GM23338 (cell line): ENCODE measurements around the gene RIMS4. TPM values are rescaled to one million over a fixed set of nuclear protein-coding genes. Genes with fewer than 3 reads are reported as not detected.

Experiments
- ATAC-seq: fragments of 200-7000 bp; cut with Tn5 transposase; 3 replicates; pipeline ENCODE4 v1.9.1; 2020
- DNase-seq: peaks from one replicate; pipeline ENCODE4 v3.0.0-alpha.2; 2015; ENCODE audit warnings: low spot score
- H2AFZ ChIP-seq: fragments of 200-600 bp; sonication (generic); 2 replicates; pipeline ENCODE4 v1.8.0; 2016; ENCODE audit warnings: antibody characterized with exemption, mild to moderate bottlenecking, moderate library complexity
- H3F3A ChIP-seq: fragments of 200-600 bp; sonication (generic); replicated peaks from 2 replicates; pipeline ENCODE4 v1.8.0; 2017; ENCODE audit warnings: antibody characterized with exemption, mixed run types, low read depth
- H3K27ac ChIP-seq: fragments of 200-600 bp; sonication (generic); 2 replicates; pipeline ENCODE4 v1.6.1; 2016; ENCODE audit warnings: low read depth
- H3K27me3 ChIP-seq: fragments of 200-600 bp; sonication (generic); 2 replicates; pipeline ENCODE4 v1.8.0; 2016; ENCODE audit warnings: mild to moderate bottlenecking, mixed run types, moderate library complexity; ENCODE audit not compliant: insufficient read depth
- H3K36me3 ChIP-seq: fragments of 200-600 bp; sonication (generic); 2 replicates; pipeline ENCODE4 v1.8.0; 2016; ENCODE audit warnings: mild to moderate bottlenecking; ENCODE audit not compliant: insufficient read depth
- H3K4me1 ChIP-seq: fragments of 200-600 bp; sonication (generic); 2 replicates; pipeline ENCODE4 v1.8.0; 2016; ENCODE audit warnings: mild to moderate bottlenecking, moderate library complexity; ENCODE audit not compliant: insufficient read depth
- H3K4me2 ChIP-seq: fragments of 200-600 bp; sonication (generic); 2 replicates; pipeline ENCODE4 v1.7.1; 2017; ENCODE audit warnings: mixed run types
- H3K4me3 ChIP-seq: fragments of 200-600 bp; sonication (generic); 2 replicates; pipeline ENCODE4 v1.6.1; 2016; ENCODE audit warnings: mixed run types
- H3K79me2 ChIP-seq: fragments of 200-600 bp; sonication (generic); replicated peaks from 2 replicates; pipeline ENCODE4 v1.8.0; 2017; ENCODE audit warnings: mild to moderate bottlenecking; ENCODE audit not compliant: insufficient read depth
- H3K9me2 ChIP-seq: fragments of 200-600 bp; sonication (generic); 2 replicates; pipeline ENCODE4 v1.8.0; 2017; ENCODE audit not compliant: insufficient read depth
- H4K20me1 ChIP-seq: fragments of 200-600 bp; sonication (generic); replicated peaks from 2 replicates; pipeline ENCODE4 v1.8.0; 2017; ENCODE audit warnings: mild to moderate bottlenecking; ENCODE audit not compliant: insufficient read depth
- H3K27ac Mint-ChIP-seq: 2 replicates; pipeline ENCODE4 v1.8.0; 2020; ENCODE audit warnings: inconsistent platforms, mild to moderate bottlenecking, moderate library complexity, mixed read lengths
- H3K27me3 Mint-ChIP-seq: 3 replicates; pipeline ENCODE4 v1.8.0; 2022; ENCODE audit warnings: low read depth, mild to moderate bottlenecking, moderate library complexity, mixed read lengths, inconsistent platforms; ENCODE audit not compliant: insufficient read depth, poor library complexity
- H3K36me3 Mint-ChIP-seq: 3 replicates; pipeline ENCODE4 v1.8.0; 2021; ENCODE audit warnings: low read depth, mild to moderate bottlenecking, inconsistent platforms, moderate library complexity, mixed read lengths
- H3K4me1 Mint-ChIP-seq: 3 replicates; pipeline ENCODE4 v1.8.0; 2020; ENCODE audit warnings: mild to moderate bottlenecking, inconsistent platforms, mixed read lengths
- H3K4me3 Mint-ChIP-seq: 3 replicates; pipeline ENCODE4 v1.8.0; 2021; ENCODE audit warnings: moderate library complexity, mild to moderate bottlenecking, inconsistent platforms, mixed read lengths
- H3K9me3 Mint-ChIP-seq: 3 replicates; pipeline ENCODE4 v1.8.0; 2020; ENCODE audit warnings: moderate library complexity, mild to moderate bottlenecking, inconsistent platforms, mixed read lengths
- CREB1 ChIP-seq: fragments of 250-450 bp; sonication (Bioruptor Pico); IDR thresholded peaks from 2 replicates; pipeline ENCODE4 v1.5.0; 2020; ENCODE audit warnings: low read depth, mild to moderate bottlenecking, moderate library complexity
- ETS1 ChIP-seq: IDR thresholded peaks from 2 replicates; pipeline ENCODE4 v1.6.1; 2016; ENCODE audit warnings: antibody characterized with exemption
- EZH2 ChIP-seq: fragments of 200-600 bp; sonication (generic); IDR thresholded peaks from one replicate; pipeline ENCODE4 v1.8.0; 2017; ENCODE audit warnings: antibody characterized with exemption, mild to moderate bottlenecking, low read depth; ENCODE audit not compliant: unreplicated experiment
- EZH2phosphoT487 ChIP-seq: fragments of 200-600 bp; sonication (generic); IDR thresholded peaks from one replicate; pipeline ENCODE4 v1.8.1; 2018; ENCODE audit warnings: antibody characterized with exemption; ENCODE audit not compliant: unreplicated experiment
- JUNB ChIP-seq: IDR thresholded peaks from one replicate; pipeline ENCODE4 v1.6.1; 2016; ENCODE audit warnings: antibody characterized with exemption; ENCODE audit not compliant: unreplicated experiment
- NANOG ChIP-seq: IDR thresholded peaks from 2 replicates; pipeline ENCODE4 v1.6.1; 2016; ENCODE audit warnings: antibody characterized with exemption, borderline replicate concordance
- POLR2AphosphoS5 ChIP-seq: IDR thresholded peaks from 2 replicates; pipeline ENCODE4 v1.6.1; 2016; ENCODE audit warnings: antibody characterized with exemption, low read depth
- REST ChIP-seq: IDR thresholded peaks from one replicate; pipeline ENCODE4 v1.6.1; 2018; ENCODE audit warnings: antibody characterized with exemption; ENCODE audit not compliant: unreplicated experiment
- STAT1 ChIP-seq: IDR thresholded peaks from one replicate; pipeline ENCODE4 v1.6.1; 2016; ENCODE audit warnings: antibody characterized with exemption; ENCODE audit not compliant: unreplicated experiment
- ZNF114 ChIP-seq: fragments of 250-450 bp; sonication (Bioruptor Pico); IDR thresholded peaks from 2 replicates; pipeline ENCODE4 v1.5.0; 2020; ENCODE audit warnings: mild to moderate bottlenecking, moderate library complexity
- ZNF331 ChIP-seq: fragments of 250-450 bp; sonication (Bioruptor Pico); IDR thresholded peaks from 2 replicates; pipeline ENCODE4 v1.5.0; 2020; ENCODE audit warnings: low read depth, mild to moderate bottlenecking, moderate library complexity
- ZNF462 ChIP-seq: fragments of 250-450 bp; sonication (Bioruptor Pico); IDR thresholded peaks from 2 replicates; pipeline ENCODE4 v1.5.0; 2020; ENCODE audit warnings: mild to moderate bottlenecking, moderate library complexity
- polyA plus RNA-seq: library from polyadenylated mRNA; unstranded; fragments of >200 nt; fragmentation: Nextera tagmentation; extraction: Ambion mirVana; gene quantifications from 2 replicates; pipeline ENCODE4 v1.2.1, GENCODE V29; 2016
- total RNA-seq: library from RNA; depleted of rRNA; stranded (reverse); fragments of >200 nt; shearing (Covaris generic); gene quantifications from 2 replicates; pipeline ENCODE4 v1.2.3, GENCODE V29; 2014

RIMS4 gene
- total and polyA plus RNA-seq, 2 experiments from 2014 or later = 3.5 to 39.7 TPM

- TF ChIP-seq NANOG = no peak
- no peak for TF ChIP-seq REST
- TF ChIP-seq ZNF331 = no peak
- TF ChIP-seq STAT1 = no peak
These were observed 37.7 kb downstream of the RIMS4 start (continued) for GRCh38 chr20:44772636-44773035.

- no peak for TF ChIP-seq EZH2phosphoT487
- no peak for TF ChIP-seq ZNF331
- no peak for TF ChIP-seq ETS1
- TF ChIP-seq JUNB = no peak
- no peak for TF ChIP-seq STAT1
- no peak for TF ChIP-seq ZNF462 (CRISPR knock-in tag)
- TF ChIP-seq EZH2 = no peak
- TF ChIP-seq CREB1 (CRISPR knock-in tag) = no peak
- TF ChIP-seq REST = no peak
- no peak for TF ChIP-seq POLR2AphosphoS5
- no peak for TF ChIP-seq ZNF114 (CRISPR knock-in tag)
- Histone ChIP-seq H3K36me3 (no peaks in the 10 kb centered on the region), H3K9me2 (no peaks in the 10 kb centered on the region), H3K27ac (no peak overlapping the region), H3K4me1 (no peaks in the 10 kb centered on the region), H2AFZ (no peak overlapping the region), H4K20me1 (peaks cover 2% of the 10 kb centered on the region; the same call in 1 of the 2 replicates), H3K4me2 (no peak overlapping the region), H3K4me3 (no peak overlapping the region), H3K27me3 (no peaks in the 10 kb centered on the region), H3K79me2 (peaks cover 7% of the 10 kb centered on the region; the same call in 1 of the 2 replicates), H3F3A (no peaks in the 10 kb centered on the region)
- no peak for ATAC-seq
- H3K27ac Mint-ChIP-seq = no peak overlapping the region
- DNase-seq = no peak
- H3K4me3 Mint-ChIP-seq = no peak overlapping the region
- H3K4me1 Mint-ChIP-seq = no peaks in the 10 kb centered on the region; the same call in 2 of the 3 replicates
- H3K27me3 Mint-ChIP-seq = no peaks in the 10 kb centered on the region
- H3K36me3 Mint-ChIP-seq = peaks cover 3% of the 10 kb centered on the region; the same call in 1 of the 3 replicates
- H3K9me3 Mint-ChIP-seq = no peaks in the 10 kb centered on the region
These were observed 39.2 kb downstream of the RIMS4 start for GRCh38 chr20:44771172-44771535.
